ENCODE data around the gene MYL11.
"Not testable (repeated sequence)": the region's sequence is repeated elsewhere in the genome, so short reads cannot be mapped to it uniquely, and the experiment has no call there.

Gene MYL11

DNA sequence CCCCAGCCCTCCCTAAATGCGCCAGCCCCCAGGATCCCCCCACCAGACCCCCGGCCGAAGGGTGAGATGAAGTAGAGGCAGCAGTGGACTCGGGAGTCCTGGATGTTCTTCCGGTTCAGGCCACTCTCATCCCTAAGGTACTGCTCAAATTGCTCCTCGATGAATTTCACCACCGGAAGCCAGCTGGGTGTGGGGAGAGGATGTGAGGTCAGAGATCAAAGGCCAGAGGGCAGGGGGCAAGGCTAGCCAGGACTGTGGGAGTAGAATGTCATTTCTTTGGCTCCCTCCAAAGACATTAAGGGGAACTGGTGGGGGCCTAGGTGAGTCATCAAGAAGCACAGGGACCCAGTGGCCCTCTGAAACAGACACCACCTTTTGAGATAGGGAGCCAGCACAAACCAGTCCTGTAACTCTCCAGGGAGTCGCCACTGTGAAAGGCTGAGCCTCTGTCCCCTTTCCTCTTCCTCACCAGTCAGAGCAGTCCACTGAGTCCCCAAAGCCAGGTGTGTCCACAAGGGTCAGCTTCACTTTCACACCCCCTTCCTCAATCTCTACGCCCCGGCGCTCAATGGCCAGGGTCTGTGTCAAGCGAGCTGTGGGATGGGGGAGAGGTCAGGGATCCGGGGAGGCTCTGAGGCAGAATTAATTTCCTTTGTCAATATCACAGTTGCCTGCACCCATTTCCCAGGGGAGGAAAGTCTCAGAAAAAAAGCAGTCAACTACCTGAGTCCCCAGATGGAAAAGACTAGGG is 6.9 kb downstream of the MYL11 start:
- H3K4me3 ChIP-seq (ENCODE audit: low read length), result peak overlapping the region; percentile 59; the same call in 1 of the 2 replicates
- no peak for TF ChIP-seq ZNF274 (IDR thresholded peaks at IDR 0.05; ENCODE audit: low read depth, low read length)

DNA sequence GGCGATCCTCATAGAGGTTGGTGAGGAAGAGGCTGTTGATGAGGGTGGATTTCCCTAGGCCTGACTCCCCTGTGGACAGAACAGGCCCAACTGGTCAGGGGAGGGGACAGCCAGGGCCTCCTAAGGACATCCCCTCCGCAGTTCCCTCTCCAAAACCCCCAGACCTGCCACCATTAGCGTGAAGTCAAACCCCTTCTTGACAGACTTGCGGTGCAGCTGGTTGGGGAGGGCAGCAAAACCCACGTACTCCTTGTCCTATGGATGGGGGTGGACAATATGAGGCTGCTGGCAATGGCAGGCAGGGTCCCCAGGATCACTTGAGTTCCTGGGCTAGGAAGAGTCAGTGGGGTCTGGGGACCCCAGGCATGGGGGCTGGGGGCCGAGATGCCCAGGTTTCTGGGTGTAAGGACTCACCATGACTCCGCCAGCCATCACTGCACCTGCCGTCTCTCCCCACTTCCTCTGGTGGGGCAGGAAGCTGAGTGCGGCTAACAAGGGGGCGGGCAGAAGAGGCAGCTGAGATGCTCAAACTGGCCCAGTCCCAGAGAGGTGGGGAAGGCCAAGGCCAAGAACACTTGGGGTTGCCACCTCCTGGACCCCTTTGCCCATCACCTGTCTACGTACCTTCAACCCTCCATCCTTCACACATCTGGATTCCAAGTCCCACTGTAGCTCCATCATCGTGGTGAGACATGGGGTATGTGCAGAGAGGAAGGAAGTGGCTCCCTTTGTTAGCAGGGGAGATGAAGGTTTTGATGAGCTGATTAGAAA is 7.7 kb downstream of the MYL11 start, which contains the start of gene SEPTIN1:
SEPTIN1 (minus strand) TSS at position 451 of the 771 bp plus-strand sequence; CDS start at position 432, 19 bp downstream.
- TF ChIP-seq ZNF274 (IDR thresholded peaks at IDR 0.05; ENCODE audit: low read depth, low read length), result no peak
- peak within 1 kb of the TSS; percentile 59; the same call in 1 of the 2 replicates for H3K4me3 ChIP-seq (ENCODE audit: low read length)

DNA sequence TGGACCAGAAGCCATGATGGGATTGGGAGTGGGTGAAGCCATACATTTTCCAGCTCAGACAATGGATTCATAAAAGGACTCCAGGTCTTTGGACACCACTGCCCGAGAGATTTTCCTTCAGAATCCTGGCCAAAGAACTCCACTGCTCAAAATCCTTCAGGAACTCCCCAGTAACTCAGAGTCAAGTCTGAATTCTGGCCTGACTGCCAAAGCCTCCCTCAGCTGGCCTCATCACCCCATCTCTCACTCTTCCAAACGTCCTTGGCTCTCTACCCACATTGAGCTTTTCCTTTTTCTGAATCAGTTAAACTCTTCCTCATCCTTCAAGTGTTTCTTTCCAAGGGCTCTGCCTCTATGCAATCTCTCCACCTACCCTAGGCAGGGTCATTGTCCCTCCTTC is 8.9 kb downstream of the MYL11 start:
- H3K4me3 ChIP-seq (ENCODE audit: low read length), result no peak overlapping the region

DNA sequence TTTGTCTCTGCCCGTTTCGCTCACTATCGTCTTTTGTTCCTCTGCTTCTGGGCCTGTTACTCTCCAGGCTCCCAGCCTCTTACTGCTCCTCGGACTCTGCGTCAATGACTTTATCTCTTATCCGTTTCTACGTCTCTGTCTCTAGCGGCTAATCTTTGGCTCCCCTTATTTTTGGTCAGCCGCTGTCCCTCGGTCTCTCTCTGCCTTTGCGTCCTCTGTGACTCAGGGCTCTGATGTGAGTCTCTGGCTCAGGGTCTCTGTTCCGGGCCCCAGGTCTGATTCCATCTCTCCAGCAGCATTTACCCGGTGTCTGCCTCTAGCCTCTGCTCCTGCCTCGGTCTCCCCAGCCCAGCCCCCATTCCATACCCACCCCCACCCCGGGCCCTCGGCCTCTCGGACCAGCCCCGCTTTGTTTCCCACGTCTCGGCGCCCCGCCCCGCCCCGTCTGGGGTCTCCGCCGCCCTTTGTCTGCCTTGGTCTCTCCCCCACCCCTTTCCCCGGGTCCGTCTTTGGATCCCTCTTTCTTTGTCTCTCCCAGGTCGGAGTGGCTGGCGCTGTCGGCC is 20.1 kb downstream of the MYL11 start:
- H3K4me3 ChIP-seq (ENCODE audit: low read length), result peak overlapping the region; percentile 63
- no peak for TF ChIP-seq ZNF274 (IDR thresholded peaks at IDR 0.05; ENCODE audit: low read depth, low read length)

More for the DNA sequence above, 8.9 kb downstream of the MYL11 start:
- no peak for TF ChIP-seq ZNF274 (IDR thresholded peaks at IDR 0.05; ENCODE audit: low read depth, low read length)

DNA sequence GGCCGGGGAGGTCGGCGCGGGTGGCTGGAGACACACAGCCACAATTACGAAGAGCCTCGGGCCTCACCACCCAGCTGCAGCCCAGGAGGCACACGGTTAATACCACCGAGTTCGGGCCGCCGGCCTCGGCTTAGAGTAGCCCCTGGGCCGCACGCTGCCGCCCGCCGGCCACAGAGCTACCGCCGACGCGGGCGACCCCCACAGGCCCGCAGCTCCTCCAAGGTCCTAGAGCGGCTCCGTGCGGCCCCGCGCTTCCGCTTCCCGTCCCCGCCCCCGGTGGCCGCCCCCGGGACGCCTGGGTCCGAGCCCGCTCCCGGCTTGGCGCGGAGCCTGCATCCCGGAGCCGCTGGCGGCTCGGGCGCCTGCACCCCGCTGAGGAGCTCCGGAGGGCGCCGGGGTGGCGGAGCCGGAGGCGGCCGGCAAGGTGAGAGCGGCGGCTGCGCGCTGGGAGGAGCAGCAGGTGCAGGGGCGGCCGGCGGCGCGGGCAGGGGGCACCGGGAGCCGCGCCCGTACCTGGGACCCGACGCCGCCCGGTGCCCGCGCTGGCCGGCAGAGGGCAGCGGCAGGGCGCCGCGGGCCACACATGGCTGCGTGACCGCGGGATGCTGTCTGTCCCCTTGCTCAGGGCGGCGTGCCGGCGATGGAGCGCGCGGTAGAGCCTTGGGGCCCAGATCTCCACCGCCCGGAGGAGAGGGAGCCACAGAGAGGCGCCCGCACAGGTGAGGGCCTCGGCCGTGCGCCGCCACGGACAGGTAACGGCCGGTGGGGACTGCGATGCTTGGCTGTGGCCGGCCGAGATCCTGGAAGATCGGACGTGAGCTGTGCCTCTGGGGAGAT is 20.8 kb downstream of the MYL11 start, which contains the start of gene ZNF48:
ZNF48 (plus strand) TSS at position 266 of the 837 bp plus-strand sequence; CDS start at position 641, 375 bp downstream.
- H3K4me3 ChIP-seq (ENCODE audit: low read length), result peak within 1 kb of the TSS; percentile 63
- no peak for TF ChIP-seq ZNF274 (IDR thresholded peaks at IDR 0.05; ENCODE audit: low read depth, low read length)

DNA sequence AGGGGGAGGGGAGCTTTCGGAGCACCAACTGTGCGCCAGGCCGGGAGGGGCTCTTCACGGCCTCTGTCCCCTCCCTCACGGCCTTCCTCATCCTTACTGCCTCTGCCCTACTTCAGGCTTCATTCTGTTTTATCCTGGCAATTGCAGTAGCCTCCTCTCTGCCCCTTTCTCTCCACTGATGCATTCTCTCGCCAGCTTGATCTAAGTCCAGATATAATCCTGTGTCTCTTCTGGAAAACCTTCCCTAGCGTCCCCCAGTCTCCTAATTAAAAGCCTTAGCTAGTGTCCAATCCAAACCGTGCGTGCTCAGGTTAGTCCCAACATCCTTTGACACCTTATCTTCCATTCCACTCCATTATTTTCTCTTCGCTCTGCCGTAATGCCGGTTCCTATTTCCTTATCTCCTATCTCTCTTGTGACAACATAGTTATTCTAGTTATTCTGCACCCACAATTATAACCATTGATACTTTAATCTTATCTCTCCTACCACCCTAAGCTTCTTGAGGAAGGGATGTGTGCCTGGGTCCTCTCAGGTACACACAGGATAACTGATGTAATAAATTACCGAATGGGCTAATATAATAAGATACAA is 21.5 kb downstream of the MYL11 start:
- H3K4me3 ChIP-seq (ENCODE audit: low read length), result peak overlapping the region; percentile 63
- TF ChIP-seq ZNF274 (IDR thresholded peaks at IDR 0.05; ENCODE audit: low read depth, low read length), result no peak

DNA sequence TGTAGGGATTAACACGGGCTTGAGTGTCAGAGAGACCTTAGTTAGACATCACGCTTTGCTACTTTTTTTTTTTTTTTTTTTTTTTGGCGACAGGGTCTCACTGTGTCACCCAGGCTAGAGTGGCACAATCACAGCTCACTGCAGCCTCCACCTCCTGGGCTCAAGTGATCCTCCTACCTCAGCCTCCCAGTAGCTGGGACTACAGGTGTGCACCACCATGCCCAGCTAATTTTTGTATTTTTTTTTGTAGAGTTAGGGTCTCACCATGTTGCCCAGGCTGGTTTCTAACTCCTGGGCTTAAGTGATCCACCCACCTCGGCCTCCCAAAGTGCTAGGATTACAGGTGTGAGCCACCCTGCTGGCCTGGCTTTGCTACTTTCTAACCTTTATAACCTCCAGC is 22.0 kb downstream of the MYL11 start:
- not testable (repeated sequence) for H3K4me3 ChIP-seq (ENCODE audit: low read length)

DNA sequence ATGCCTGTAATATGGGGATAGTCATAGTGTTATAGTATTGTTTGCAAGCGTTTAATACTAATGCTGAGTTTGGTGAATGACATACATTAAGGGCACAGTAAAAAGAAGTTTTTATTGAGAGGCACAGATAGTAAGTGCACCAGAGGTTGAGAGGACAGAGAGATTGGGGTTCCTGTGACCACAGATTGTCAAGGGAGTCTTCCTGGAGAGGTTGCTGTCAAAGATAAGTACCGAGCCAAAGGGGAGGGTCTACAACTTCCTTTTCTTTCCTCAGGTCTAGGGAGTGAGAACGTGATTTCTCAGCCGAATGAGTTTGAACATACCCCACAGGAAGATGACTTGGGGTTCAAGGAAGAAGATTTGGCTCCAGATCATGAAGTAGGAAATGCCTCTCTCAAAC is 22.5 kb downstream of the MYL11 start:
- TF ChIP-seq ZNF274 (IDR thresholded peaks at IDR 0.05; ENCODE audit: low read depth, low read length), result no peak
- H3K4me3 ChIP-seq (ENCODE audit: low read length), result no peak overlapping the region

DNA sequence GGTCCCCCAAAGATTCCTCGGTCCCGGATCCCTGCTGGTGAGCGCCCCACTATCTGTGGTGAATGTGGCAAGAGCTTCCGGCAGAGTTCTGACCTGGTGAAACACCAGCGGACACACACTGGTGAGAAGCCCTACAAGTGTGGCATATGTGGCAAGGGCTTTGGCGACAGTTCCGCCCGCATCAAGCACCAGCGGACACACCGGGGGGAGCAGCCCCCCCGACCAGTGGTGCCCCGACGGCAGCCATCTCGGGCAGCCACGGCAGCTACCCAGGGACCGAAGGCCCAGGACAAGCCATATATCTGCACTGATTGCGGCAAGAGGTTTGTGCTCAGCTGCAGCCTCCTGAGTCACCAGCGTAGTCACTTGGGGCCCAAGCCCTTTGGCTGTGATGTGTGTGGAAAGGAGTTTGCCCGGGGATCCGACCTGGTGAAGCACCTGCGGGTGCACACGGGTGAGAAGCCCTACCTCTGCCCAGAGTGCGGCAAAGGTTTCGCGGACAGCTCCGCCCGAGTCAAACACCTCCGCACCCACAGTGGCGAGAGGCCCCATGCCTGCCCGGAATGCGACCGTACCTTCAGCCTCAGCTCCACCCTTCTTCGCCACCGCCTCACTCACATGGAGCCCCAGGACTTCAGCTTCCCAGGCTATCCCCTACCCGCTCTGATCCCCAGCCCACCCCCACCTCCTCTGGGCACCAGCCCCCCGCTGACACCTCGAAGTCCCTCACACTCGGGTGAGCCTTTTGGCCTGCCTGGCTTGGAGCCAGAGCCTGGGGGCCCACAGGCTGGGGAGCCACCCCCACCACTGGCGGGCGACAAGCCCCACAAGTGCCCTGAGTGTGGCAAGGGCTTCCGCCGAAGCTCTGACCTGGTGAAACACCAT is 23.4 kb downstream of the MYL11 start:
- no peak for TF ChIP-seq ZNF274 (IDR thresholded peaks at IDR 0.05; ENCODE audit: low read depth, low read length)
- H3K4me3 ChIP-seq (ENCODE audit: low read length), result no peak overlapping the region

DNA sequence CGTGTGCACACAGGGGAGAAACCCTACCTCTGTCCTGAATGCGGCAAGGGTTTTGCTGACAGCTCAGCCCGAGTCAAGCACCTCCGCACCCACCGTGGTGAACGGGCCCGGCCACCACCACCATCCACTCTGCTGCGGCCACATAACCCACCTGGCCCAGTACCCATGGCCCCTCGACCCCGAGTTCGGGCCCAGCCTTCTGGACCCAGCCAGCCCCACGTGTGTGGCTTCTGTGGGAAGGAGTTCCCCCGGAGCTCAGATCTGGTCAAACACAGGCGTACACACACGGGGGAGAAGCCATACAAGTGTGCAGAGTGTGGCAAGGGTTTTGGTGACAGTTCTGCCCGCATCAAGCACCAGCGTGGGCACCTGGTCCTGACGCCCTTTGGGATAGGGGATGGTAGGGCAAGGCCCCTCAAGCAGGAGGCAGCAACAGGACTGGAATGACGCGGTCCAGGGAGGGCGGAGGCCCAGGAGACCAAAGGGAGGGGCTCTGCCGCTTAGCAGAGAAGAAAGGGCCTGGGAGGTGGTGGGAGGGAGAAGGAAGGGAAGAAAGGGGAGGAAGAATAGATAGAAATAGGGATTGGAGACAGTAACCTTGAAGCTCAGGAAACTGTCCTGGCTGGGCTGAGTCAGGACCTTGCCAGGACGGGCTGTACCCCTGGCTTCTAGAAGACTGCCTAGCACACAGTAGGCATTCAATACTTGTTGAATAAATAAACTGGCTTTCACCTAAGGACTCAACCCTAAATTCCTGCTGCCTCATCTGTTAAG is 24.2 kb downstream of the MYL11 start:
- H3K4me3 ChIP-seq (ENCODE audit: low read length), result no peak overlapping the region
- no peak for TF ChIP-seq ZNF274 (IDR thresholded peaks at IDR 0.05; ENCODE audit: low read depth, low read length)

DNA sequence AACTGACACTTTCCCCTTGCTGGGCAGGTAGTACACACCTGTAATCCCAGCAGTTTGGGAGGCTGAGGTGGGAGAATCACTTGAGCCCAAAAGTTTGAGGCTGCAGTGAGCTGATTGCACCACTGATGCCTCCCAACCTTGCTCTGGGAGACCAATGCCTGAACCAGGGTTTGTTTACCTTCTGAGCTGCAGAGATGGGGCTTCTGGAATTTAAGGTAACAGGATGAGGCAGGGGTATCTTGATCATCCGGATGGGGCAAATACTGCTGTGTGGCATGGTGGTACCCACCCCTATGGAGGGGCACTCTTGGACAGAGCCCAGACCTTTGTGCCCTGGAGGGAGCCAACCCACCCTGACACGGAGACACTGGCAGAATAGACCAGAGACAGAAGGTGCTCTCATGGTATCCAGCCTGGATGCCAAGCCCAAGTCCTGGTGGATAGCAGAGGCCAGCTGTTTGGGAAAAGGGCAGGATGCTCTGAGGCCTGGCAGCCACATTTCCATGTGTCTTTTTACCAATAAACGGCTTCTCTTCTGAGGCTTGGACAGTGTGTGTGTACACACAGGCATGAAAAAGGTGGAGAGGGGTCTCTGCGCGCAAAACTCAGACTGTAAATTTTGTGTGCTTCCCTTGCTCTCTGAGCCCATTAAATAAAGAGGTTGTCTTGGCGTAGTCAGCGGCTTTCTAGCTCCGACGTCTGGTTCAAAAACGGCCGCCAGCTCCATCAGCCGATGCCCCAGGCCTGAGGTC is 25.0 kb downstream of the MYL11 start:
- TF ChIP-seq ZNF274 (IDR thresholded peaks at IDR 0.05; ENCODE audit: low read depth, low read length), result no peak
- H3K4me3 ChIP-seq (ENCODE audit: low read length), result peak overlapping the region; percentile 58; the same call in 1 of the 2 replicates
